Kidney epithelial cell (primary cell): ENCODE data around the gene ATF4. TPM values are rescaled to one million over a fixed set of nuclear protein-coding genes. Genes with fewer than 3 reads are reported as not detected.

Source experiments
- DNase-seq: peaks from one replicate; pipeline ENCODE4 v3.0.0-alpha.2; 2010; ENCODE audit warnings: low read depth
- H3K27me3 ChIP-seq: 2 replicates; pipeline ENCODE4 v1.6.0; 2011; ENCODE audit warnings: low read length; ENCODE audit not compliant: control insufficient read depth, insufficient read depth
- H3K36me3 ChIP-seq: 2 replicates; pipeline ENCODE4 v1.5.1; 2011; ENCODE audit warnings: low read length; ENCODE audit not compliant: control insufficient read depth, insufficient read depth
- H3K4me3 ChIP-seq: 2 replicates; pipeline ENCODE4 v1.5.1; 2011; ENCODE audit warnings: low read depth, mild to moderate bottlenecking, control low read depth, low read length
- CTCF ChIP-seq: IDR thresholded peaks from 2 replicates; pipeline ENCODE4 v1.5.1; 2011; ENCODE audit warnings: mild to moderate bottlenecking, moderate library complexity, low read length, control low read depth, inconsistent platforms; ENCODE audit not compliant: insufficient read depth, poor library complexity, severe bottlenecking
- total RNA-seq: library from RNA; depleted of rRNA; stranded (reverse); fragments of >200 nt; gene quantifications from 2 replicates; pipeline ENCODE4 v1.2.3, GENCODE V29; 2015

Gene ATF4
- total RNA-seq, 1 donor from 2014 or later: 763 TPM

DNA sequence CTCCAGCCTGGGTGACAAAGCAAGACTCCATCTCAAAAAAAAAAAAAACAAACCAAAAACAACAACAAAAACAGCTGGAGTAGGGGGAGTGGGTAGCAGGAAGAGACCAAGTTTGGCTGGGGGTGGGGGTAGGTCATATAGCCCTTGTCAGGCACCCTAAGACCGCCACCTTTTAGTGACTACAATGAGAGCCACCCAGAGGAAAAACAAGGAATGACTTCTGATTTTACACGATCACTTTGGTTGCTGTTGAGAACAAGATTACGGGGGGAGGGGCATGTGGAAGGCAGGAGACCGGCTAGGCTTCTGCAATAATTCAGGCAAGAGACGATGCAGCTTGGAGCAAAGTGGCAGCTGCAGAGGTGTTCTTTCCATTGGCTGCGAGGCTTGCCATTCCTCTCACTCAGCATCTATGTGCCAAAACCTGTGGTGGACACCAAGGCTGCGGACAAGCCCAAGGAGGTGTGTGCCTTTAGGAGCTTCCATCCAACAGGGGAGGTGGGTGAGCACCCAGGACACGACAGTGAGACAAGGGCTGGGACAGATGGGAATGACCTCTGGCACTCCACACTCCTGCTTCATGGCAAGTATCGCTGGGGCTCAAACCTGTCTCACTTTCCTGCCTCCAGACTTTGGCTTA is 10.4 kb downstream of the ATF4 start:
- DNase-seq: no peak

GRCh38 chr22:39532215-39533073 is 12.1 kb downstream of the ATF4 start, which contains the start of gene RPS19BP1:
RPS19BP1 (minus strand) TSS chr22:39532748; CDS start chr22:39532738, 10 bp downstream.
- no peak for TF ChIP-seq CTCF
- DNase-seq: peak; percentile 99
- H3K36me3 ChIP-seq: peaks cover 3% of the 10 kb centered on the region
- peak within 1 kb of the TSS; percentile 86 for H3K4me3 ChIP-seq
- H3K27me3 ChIP-seq: no peaks in the 10 kb centered on the region

More for the DNA sequence above, 10.4 kb downstream of the ATF4 start:
- Histone ChIP-seq H3K27me3 (no peaks in the 10 kb centered on the region), H3K36me3 (peaks cover 3% of the 10 kb centered on the region), H3K4me3 (no peak overlapping the region)
- TF ChIP-seq CTCF: no peak

DNA sequence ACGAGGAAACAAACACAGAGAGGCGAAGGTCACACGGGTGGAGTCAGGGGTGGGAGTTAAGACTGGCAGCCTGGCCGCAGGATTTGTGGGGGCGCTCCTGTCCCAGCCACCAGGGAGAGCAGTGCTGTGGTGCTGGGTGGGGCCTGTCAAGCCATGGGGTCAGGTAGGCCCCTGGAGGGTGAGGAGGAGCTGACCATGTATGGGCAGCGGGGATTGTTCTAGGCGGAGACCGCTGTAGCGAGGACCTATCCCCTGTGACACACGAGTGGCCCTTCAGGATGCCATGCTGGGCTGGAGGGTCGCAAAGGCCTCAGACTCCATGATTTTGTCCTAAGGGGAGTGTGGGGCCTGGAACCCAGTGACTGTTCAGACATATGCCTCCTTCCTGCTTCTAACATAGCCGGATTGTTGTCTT is 13.7 kb downstream of the ATF4 start:
- H3K36me3 ChIP-seq: peaks cover 1% of the 10 kb centered on the region
- no peaks in the 10 kb centered on the region for H3K27me3 ChIP-seq
- no peak overlapping the region for H3K4me3 ChIP-seq
- TF ChIP-seq CTCF: no peak
- no peak for DNase-seq

GRCh38 chr22:39534591-39535356 is 14.4 kb downstream of the ATF4 start:
- TF ChIP-seq CTCF: peak; percentile 89
- no peaks in the 10 kb centered on the region for H3K27me3 ChIP-seq
- no peak overlapping the region for H3K4me3 ChIP-seq
- no peak for DNase-seq
- H3K36me3 ChIP-seq: no peaks in the 10 kb centered on the region

DNA sequence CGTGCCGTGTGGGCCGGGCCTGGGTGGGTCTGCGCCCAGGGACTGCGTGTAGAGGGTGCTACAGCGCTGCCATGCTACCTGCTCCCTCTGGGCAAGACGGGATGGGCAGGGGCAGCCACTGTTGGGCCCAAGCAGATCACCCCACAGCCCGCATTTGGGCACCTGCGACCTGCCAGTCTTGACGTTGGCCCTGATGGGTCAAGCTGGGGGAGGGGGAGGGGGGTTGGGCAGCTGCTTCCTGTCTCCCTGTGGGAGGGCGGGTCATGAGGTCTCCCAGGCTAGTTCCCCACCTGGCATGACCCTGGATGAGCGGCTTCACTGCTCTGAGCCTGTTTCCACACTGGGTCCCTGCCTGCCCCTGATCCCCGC is 15.0 kb downstream of the ATF4 start:
- DNase-seq: no peak
- Histone ChIP-seq H3K4me3 (no peak overlapping the region), H3K36me3 (no peaks in the 10 kb centered on the region), H3K27me3 (no peaks in the 10 kb centered on the region)
- TF ChIP-seq CTCF: no peak
